NCI-H1092 (cell line): Measurements from ENCODE around the gene SEMA6B.

Experiments used
- DNase-seq: peaks from one replicate; lab custom pipeline; 2025; lab: John Stamatoyannopoulos, UW

SEMA6B gene

DNA sequence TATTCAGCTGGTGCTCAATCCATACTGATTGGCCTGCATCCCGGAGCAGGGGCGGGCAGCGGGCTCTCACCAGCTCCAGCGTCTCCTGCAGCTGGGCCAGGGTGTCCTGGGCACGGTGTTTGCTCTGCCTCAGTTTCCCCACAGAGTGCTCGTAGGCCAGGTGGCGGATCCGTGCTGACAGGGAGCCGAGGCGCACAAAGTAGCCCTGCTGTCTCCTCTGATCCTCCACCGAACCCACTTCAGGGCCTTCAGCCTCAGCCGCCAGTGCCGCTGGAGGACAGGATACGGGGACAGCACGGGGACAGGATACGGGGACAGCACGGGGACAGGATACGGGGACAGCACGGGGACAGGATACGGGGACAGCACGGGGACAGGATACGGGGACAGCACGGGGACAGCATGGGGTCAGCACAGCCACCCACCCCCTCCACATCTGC lies 33.9 kb downstream of the SEMA6B start:
- no peak for DNase-seq

- no peak for DNase-seq
Observed at GRCh38 chr19:4524808-4525562, 34.5 kb downstream of the SEMA6B start.

DNA sequence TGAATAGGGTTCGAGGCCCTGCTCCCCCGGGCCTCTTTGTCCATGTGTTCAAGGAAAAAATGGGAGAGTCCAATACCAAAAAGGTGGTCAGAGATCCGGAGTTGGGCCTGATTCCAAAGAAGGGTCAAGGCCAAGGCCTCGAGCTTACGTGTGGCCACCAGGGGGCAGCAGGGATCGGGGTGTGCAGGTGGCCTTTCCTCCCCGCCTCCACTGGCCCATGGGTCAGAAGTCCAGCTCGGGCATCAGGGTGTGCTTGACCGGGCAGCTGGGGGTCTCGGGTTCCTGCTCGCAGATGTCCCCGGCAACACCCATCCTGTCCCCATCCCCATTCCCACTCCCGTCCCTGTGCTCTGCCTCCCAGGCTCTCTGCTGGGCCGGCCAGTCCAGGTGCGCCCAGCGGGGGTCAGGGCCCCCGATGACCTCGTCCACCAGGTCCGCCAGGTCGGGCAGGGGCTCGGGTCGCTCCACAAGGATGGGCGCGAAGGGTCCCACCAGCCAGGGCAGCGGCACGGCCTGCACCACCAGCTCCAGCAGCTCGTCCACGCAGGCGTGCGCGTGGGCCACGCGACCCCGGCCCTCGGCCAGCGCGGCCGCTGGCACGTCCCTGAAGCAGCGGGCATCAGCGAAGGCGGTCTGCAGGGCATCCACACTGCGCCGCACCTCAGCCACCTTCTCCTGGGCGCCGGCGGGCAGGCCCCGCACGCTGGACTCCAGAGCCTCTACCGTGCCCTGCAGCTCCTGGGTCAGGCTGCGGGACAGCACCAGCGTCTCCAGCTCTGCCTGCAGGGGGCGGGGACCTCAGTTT lies 36.0 kb downstream of the SEMA6B start:
- no peak for DNase-seq

- no peak for DNase-seq
Observed at GRCh38 chr19:4522291-4523002, 37.0 kb downstream of the SEMA6B start.

DNA sequence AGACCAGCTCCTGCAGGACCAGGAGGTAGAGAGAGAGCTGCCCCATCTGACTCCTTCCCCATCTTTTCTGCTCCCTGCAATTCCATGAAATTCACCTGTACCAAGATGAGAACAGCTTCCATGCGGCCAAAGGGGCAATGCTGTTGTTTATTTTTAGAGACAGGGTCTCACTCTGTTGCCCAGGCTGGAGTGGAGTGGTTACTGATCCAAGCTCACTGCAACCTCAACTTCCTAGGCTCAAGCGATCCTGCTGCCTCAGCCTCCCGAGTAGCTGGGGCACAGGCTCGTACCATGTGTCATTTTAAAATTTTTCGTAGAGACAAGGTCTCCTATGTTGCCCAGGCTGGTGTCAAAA lies 37.6 kb downstream of the SEMA6B start:
- no peak for DNase-seq

GRCh38 chr19:4521170-4521887 lies 38.2 kb downstream of the SEMA6B start:
- no peak for DNase-seq

DNA sequence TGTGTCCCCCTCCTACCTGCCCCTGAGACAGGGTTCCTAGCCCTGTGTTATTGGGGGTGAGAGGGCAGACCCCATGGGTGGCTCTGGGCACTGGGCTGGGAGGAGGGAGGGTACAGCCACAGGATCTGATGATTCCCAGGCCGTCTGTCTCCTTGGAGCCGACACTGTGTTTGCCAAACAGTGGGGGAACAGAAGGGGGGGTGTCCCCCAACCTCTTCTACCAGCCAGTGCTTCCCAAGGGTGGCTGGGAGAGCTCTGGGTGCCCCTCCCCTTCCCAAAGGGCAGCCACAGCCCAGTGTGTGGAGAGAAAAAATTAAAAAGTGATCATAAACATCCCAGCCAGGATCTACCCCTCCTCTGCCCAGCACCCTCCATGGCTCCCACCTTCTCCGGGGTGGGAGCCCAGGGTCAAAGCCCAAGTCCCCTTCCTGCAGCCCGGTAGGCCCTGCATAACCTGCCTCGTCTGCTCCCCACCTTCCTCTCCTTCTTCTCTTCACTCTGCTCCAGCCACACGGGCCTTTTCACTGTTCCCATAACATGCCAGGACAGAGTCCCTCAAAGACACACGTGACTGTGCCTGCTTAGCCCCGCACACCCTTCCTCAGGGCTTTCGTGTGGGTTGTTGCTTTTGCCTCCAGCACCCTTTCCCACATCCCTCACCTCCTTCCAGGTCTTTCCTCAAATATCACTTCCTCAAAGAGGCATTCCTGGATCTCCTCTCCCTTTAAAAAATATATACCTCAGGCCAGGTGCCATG lies 39.8 kb downstream of the SEMA6B start:
- no peak for DNase-seq

DNA sequence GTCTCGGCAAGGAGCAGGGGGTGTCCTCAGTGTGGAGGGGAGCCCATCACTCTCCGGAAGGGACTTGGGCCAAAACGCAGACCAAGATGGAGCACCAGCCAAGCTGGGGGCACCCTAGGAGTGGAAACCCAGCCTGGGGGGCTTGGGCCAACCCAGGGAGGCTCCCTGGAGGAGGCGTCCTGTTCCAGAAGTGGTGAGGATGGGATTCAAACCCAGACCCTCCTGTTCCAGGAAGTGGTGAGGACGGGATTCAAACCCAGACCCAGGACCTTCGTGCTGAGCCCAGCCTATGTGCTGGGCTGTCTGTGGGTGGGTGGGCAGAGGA lies 40.4 kb downstream of the SEMA6B start:
- DNase-seq, result no peak

DNA sequence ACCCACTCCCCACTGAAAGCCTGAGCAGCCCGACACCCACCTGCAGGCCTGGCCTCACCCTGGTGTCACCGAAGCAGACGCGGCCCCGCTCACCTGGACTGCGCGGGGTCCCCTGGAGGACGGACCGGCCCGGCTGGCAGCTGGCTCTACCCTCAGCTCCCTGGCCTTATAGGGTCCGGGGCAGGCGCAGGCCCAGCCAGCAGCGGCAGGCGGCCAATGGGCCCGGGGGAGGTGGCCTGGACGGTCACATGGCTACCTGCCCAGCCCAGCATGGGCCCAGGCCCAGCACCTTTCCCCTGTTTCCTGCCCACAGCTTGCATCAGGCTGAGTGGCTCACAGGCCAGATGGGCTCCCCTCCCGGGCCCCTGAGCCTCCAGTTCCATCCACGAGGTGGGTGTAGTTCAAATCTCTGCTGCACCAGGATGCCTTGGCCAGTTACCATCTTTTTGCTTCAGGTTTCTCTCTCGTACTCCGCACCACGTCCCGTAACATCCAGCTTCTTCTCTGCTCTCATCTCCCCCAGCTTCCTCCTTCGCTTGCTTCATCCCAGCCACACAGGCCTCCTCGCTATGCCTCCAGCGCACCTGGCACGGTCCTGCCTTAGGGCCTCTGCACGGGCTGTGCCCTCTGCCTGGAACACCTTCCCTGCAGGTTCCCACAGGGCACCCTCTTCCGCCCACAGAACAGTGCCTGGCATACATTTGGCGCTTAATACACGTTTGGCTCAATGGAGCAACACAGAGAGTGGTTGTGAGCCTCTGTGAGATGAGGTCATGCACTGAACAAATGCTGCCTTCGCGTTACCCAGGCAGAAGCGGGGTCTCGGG lies 40.9 kb downstream of the SEMA6B start, which contains the start of gene PLIN4:
PLIN4 (minus strand) TSS at position 142 of the 827 bp plus-strand sequence. CDS start 214 bp downstream, outside the sequence.
- no peak for DNase-seq

DNA sequence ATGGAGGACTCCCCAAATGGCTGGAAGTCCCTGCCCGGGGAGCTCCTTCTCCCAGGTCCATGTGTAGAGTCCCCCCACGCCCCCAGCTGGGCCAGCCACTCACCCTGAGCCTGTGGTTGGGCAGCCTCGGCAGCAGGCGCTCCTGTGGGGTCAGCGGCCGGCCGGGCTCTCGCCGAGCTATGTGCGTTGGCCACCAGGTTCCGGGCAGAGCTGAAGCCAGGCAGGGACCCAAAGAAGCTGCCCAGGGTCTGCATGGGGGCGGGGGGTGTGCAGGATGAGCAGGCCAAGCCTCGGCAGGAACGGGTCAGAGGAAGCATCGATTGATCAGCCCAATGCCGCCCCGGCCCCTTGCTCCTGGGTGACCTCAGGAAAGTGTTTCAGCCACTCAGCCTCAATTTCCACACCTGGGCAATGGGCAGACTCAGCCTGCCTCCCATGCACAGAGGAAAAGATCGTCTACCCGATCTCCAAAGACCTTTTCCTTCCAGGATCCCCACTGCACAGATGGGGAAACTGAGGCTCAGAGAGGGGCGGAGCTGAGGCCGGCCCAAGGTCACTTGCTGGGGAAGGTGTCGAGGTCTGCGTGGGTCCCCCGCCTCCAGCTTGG lies 41.9 kb downstream of the SEMA6B start:
- DNase-seq, result no peak

- DNase-seq, result no peak
Observed at GRCh38 chr19:4516939-4517300, 42.6 kb downstream of the SEMA6B start.

- no peak for DNase-seq
Observed at GRCh38 chr19:4516199-4516938, 43.1 kb downstream of the SEMA6B start.

DNA sequence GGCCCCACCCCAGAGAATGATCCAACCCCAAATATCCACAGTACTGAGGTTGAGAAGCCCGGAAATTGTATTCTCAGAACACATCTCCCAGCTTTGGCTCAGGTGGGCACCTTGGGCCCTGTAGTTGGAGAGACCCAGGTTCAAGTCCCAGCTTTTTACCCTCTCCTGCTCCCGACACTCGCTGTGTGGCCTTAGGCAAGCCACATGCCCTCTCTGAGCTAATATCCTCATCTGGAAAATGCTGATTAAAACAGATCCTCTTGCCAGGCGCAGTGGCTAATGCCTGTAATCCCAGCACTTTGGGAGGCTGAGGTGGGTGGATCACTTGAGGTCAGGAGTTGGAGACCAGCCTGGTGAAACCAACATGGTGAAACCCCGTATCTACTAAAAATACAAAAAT lies 43.8 kb downstream of the SEMA6B start:
- no peak for DNase-seq

DNA sequence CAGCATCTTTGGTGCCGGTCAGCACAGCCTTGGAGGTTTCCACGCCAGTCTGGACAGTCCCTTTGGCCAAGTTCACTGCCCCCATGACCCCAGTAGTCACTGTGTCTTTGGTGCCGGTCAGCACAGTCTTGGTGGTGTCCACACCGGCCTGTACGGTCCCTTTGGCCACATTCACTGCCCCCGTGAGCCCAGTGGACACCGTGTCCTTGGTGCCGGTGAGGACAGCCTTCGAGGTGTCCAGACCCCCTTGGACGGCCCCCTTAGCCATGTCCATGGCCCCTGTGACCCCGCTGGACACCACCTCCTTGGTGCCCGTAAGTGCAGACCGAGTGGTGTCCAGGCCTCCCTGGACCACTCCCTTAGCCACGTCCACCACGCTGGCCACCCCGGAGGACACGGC lies 46.2 kb downstream of the SEMA6B start:
- no peak for DNase-seq

DNA sequence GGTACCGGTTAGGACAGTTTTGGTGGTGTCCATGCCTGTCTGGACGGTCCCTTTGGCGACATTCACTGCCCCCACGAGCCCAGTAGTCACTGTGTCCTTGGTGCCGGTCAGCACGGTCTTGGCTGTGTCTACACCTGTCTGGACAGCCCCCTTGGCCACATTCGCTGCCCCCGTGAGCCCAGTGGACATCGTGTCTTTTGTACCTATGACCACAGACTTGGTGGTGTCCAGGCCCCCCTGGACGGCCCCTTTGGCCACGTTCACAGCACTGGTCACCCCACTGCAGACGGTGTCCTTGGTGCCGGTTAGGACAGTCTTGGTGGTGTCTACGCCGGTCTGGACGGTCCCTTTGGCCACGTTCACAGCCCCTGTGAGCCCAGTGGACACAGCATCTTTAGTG lies 47.4 kb downstream of the SEMA6B start:
- DNase-seq, result no peak

GRCh38 chr19:4511300-4512054 lies 48.0 kb downstream of the SEMA6B start:
- no peak for DNase-seq

DNA sequence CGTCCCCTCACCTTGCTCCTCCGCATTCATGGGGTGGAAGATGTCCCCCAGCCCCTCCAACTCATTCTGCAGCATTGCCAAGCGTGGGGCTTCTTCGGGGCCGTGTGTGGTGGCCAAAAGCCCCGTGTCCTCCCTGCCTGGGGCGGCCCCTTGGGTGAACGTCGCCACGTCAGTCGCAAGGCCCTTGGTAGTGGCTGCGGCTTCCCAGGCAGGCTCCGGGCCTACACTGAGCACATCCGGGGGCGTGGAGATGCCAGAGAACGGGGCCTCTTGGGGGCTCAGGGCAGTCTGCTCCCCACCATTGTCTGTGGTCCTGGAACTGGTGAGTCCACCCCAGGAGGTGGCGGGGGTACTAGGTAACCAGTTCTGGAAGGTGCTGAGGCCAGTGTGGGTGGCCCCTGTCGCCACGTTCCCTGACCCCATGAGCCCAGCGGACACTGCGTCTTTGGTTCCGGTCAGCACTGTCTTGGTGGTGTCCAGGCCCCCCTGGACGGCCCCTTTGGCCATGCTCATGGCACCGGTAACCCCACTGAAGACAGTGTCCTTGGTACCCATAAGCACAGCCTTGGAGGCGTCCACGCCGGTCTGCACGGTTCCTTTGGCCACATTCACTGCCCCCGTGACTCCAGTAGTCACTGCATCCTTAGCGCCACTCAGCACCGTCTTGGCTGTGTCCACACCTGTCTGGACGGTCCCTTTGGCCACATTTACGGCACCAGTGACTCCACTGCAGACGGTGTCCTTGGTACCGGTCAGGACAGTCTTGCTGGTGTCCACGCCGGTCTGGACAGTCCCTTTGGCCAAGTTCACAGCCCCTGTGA lies 48.8 kb downstream of the SEMA6B start:
- no peak for DNase-seq

DNA sequence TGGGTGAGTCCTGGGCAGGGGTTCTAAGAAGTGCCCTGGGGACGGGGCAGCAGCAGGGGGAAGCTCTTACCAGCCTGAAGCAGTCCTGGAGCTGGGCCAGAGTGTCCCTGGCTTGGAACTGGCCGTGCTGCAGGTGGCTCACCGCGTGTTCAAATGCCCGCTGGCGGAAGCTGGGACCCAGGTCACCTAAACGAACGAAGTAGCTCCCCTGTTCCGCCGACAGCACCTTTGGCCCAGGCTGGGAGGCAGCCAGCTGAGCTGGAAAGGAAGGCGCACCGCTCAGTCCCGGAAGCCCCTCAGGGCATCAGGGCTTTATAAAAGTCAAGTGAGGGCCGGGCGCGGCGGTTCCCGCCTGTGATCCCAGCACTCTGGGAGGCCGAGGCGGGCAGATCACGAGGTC lies 50.8 kb downstream of the SEMA6B start:
- DNase-seq, result peak; percentile 29
